GM19455 (cell line): ENCODE data around the gene OPALIN.
A peak's percentile ranks its signal among the peaks of the same experiment; 100 is the strongest.
"Not testable (repeated sequence)": the region's sequence is repeated elsewhere in the genome, so short reads cannot be mapped to it uniquely, and the experiment has no call there.

Source experiments
- ATAC-seq: cut with Tn5 transposase; IDR thresholded peaks from one replicate; pipeline ENCODE4 v1.9.1; 2021; ENCODE audit not compliant: unreplicated experiment

OPALIN gene

DNA sequence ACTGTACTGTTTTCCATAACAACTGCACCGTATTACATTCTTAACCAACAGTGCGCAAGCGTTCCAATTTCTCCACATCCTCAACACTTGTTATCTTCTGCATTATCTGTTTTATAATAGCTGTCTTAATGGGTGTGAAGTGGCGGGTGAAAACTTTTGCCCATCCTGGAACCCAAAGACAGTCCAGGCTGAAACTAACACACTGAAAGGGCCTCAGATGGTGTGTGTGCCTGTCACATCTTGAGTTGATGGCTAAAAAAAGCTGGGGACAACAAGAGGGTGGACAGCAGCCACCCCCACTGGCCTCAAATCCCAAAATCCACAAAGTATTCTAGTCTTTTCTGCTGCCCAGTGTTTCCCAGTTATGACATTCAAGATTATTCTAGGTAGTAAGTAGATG is 19.4 kb downstream of the OPALIN start:
- no peak for ATAC-seq

DNA sequence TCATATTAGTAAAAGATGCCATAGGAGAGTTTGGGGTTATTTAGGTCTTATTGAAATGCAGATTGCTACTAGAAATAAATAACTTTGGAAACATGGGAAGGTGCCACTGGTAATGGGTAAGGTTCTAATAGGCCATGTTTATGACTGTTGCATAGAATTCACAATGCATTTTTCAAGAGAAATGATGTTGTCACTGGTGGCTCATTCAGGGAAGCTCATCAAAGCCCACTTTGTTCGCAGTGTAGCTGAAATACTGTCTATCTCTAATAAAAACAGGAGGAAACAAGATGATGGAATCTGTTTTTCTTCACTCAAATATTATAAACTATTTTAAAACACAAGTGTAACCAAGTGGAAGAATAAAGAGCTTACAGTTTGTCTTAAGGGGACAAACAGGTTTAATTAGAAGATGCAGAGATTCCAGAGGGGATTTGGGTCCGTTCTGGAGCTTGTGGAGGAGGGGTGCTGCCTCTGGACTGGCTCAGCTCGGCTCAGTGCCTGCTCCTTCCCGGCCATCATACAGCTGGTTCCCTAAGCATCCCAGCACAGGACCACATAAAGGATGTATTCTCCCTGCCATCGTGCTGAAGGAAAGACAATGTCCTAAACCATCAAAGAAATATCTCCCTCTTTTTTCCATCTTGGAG is 20.4 kb downstream of the OPALIN start:
- no peak for ATAC-seq

DNA sequence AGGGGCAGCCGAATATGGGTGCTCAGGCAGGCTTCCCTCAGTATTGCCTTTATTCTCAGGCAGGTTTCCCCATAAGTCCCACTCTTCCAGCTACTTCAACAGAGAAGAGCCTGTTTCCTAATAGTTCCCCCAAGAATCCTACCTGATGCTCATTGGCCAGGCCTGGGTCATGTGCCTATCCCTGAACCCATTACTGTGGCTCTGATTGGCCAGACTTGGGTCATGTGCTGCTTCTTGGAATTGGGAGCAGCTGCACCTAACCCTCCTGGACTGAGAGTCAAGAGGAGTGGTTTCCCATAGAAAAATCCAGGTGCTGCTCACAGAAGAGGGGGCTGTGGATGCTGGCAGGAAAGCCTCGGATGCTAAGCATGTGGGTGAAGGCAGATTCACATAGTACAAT is 21.7 kb downstream of the OPALIN start:
- no peak for ATAC-seq

DNA sequence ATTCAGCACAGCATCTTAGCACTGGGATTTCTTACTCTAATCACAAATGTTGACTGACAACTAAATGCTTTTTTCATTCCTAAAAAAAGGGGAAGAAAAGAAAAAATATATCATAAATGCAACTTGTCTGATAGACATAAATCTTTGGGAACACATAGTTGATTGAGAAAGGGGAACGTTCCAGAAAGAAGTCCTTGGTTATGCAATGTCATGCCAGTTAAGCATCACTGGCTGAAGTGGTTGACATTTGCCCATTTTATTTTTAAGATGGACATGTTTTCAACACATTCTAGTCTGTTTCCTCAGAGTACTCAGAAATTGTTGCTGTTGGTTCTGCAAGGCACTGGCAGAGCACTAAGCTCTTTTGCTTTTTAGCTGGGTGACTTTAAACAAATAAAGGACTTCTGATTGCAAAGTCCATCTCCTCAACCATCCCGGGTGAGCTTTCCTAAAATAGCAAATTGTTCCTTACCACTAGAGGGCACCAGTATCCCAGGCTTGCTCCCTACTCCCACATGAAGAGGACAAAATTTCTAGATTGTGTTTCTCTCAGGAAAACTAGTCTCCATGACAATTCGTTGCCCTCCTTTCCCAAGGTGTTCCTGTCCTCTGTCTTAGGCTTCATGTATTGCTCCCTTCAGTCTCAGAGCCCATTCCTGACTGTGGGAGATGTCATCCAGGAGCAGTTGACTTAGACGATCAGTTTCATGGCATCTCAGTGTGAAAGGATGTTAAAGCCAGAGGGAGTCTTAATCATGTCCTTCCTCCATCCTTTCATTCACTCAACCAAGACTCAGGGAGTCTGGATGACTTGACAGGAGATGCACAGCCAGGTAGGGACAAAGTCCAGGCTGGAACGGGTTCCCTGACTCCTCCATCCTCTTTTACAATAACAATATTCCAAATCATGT is 23.9 kb downstream of the OPALIN start:
- no peak for ATAC-seq

DNA sequence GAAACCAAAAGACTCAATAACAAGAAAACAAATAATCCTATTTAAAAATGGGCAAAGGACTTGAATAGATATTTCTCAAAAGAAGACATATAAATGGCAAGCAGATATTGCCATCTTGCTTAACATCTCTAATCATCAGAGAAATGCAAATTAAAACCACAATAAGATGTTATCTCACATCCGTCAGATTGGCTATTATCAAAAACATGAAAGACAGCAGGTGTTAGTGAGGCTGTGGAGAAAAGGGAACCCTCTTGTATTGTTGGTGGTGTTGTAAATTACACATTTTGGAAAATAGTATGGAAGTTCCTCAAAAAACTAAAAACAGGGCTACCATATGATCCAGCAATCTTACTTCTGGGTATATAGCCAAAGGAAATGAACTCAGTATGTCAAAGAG is 25.7 kb downstream of the OPALIN start:
- ATAC-seq: no peak

DNA sequence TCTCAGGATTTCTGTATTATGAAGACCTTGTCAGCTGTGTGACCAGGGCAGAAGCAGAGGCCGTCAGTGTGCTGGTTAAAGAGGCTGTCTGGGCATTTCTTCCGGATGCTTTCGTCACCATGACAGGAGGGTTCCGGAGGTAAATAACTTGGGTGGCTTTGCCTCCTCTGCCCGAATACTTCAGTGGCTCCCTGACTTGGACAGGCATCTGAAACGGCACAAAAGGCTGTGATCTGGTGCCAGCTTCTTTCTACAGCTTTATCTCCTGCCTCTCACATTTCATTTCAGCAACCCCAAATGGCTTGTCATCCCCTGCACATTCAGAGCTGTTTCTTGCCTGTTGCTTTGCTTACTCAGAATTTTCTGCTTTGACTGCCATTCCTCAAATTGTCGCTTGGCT is 31.3 kb downstream of the OPALIN start:
- no peak for ATAC-seq

DNA sequence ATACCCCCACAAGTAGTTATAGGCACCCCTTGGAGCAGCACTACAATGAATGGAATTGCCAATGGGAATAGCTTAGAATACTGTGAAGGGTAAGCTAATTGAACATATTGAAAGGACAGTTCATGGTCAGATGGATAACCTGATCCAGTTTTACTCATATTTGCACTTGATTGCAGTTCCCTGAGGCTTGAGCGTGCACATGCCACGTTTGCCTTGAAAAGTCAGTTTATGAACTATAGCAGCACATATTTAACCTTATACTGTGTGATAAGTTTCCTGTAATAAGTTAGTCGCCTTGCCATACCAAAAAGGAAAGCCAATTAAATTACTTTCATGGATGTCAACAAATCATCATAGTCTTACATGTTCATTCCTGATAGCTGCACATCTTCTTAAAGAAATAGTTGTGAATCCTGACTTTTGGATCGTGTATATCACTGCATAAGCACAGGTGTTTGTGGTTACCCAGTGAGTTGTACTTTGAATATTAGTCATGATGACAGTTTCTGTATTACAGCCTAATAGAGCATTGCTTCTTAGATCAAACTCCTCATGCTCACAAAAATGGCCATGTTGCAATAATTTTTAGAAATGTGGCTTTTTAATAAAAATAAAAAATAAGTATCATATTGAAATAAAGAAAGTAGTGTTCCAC is 33.0 kb downstream of the OPALIN start:
- ATAC-seq: peak; percentile 95

DNA sequence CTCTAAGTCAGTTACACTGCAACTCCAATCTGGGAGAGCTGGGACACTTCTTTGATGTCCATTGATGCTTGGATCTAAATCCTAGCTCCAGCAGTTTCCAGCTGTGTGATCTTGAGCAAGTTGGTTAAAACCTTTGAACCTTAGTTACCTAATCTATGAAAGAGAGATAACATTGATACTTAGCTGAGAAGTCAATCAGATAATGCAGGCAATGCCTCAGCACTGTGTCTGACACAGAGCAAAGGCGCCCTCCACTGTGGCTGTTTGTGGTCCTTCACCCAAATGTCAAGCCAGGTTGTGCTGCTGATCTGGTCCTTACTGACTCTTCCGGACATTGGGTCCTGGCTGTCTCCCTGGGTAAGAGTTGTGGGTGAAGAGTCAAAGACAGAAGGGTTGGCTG is 34.4 kb downstream of the OPALIN start:
- ATAC-seq: no peak

DNA sequence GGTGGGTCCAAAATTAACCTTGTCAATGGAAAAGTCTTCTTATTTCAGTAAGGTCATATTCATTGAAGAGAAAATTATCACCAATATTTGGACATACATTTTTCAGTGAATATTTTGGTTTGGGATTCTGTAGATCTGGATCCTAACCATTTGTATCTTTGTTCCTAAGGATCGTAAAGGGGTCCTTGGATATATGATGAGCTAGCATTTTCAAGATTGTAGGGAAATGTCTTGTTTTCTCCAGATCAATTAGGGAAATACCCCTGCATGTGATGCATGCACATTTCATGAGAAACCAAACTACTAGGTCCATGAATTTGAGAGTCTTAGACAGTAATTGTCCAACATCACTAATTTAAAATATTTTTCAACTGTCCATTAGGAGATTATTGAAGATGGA is 36.5 kb downstream of the OPALIN start:
- ATAC-seq: no peak

DNA sequence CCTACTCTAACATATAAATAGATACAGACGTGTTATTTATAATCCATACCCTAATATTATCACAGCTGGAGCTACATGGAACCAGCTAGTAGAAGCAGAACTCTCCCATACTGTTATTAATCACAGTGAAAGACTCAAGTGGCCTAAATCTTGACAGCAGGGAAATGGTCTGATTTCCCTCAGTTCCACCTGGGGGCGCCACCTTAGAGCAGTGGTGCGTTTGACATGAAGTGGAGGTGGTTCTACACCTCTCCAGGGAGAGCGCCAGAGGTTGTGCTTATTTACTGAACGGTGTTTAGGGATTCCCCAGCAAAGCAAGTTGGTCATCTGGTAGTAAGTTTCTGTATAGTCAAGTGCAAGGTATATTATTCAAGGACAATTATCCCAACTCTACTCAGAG is 37.0 kb downstream of the OPALIN start:
- no peak for ATAC-seq

DNA sequence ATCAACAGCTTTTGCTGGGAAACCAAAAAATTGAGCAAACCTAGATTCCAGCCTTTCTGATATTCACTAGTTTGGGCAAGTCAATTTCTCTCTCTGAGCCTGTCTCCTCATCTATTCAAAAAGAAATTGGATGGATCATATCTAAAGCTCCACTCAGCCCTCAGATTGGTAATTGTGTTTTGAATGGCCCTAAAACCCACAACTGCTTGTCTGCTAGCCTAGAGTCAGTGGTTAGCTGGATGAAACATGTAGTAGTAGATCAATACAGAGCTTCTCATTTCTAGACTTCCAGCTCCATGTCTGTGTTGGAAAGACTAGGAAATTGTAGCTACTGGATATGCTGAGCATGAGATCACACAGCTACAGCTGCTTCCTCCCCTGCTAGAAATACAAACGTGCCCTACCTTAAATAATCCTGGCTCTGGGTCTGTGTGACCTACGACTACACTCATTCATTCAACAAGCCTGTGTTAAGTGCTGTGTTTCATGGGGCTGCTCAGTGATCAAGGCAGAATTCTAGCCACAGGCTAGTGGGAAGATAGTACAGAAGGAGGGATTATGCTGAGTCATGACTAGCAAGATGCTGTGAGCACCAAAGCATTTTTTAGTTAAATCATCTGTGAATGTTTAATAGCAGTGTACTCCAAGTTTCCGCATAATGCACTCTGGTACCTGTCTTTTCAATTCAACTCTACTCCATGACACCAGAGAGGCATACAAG is 38.9 kb downstream of the OPALIN start:
- ATAC-seq: no peak

DNA sequence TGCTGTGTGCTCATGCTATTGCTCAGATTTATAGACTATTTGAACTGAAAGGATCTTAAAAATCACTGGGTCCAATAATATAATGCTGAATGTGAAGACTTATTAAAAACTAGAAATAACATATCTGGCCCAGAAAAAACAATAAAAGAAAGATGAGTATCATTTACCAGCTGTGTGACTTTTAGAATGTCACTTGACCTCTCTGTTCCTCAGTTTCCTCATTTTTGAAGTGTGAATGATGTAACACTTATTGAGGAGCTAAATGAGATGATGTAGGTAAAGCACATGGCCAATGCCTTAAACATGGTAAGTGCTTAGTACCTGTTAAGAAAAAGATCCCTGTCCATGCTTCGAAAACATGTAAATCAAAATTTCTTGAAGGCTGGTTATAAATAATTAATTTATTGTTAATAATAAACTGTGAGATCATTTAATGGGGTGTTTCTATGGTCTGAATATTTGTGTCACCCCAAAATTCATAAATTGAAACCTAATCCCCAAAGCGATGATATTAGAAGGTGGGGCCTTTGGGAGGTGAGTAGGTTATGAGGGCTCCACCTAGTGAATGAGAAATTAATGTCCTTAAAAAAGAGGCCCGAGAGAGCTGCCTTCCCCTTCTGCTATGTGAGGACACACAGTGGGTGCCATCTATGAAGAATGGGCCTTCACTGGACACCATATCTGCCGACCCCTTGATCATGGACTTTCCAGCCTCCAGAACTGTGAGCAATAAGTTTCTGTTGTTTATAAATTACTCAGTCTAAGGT is 41.6 kb downstream of the OPALIN start:
- no peak for ATAC-seq

DNA sequence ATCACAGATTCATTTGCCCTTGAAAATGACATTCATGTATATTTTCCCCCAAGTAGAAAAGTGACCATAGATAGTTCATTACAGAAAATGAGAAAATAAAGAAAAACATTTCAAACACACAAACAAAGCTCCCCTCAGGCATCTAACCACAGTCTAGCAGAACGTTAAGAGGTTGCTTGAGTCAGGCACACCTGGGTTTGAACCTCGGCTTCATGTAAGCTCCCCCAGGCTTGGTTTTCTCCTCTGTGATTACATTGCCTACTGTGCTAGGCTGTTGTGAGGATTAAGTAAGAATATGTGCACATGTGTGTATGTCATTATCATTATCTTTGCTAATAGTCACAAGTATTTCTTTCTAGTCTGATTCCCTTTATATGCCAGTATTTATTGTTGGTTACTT is 45.5 kb downstream of the OPALIN start:
- ATAC-seq: no peak

DNA sequence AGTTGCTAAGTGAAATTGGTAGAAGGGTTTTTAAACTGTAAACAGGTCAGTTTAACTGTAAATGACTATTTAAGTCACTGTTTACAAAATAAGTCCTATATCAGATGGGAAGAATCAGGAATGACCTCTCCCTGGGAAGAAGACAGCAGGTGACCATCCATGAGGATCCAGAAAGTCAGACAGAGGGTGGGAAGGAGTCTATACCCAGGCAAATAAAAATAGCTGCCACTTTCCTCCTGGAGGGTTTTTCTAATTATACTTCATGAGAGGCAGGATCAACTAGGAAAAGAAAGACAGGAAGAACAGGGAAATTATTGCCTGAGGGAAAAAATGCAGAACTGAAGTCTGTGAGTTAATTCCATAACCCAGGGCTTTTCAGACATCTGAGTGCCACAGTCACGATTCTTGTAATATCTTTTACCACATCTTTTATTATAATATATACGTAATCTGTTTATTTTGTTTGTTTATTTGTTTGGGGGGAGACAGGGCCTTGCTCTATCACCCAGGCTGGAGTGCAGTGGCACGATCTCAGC is 47.6 kb downstream of the OPALIN start:
- ATAC-seq: no peak

DNA sequence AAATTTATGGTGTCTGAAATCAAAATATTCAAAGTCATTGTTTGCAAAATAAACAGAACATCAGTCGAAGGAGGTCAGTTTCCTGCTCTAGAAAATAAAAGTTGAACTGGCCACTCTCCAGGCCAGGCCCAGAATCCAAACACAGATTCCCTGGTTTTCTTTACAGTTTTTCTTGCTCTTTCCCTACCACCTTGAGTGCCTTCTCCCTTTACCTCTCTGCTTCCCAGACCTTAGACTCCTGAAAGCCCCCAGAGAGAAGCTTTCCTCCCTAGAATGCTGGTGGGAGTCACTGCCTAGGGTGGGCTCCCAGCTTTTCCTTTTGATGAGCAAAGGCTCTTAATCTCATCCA is 48.5 kb downstream of the OPALIN start:
- ATAC-seq: no peak

DNA sequence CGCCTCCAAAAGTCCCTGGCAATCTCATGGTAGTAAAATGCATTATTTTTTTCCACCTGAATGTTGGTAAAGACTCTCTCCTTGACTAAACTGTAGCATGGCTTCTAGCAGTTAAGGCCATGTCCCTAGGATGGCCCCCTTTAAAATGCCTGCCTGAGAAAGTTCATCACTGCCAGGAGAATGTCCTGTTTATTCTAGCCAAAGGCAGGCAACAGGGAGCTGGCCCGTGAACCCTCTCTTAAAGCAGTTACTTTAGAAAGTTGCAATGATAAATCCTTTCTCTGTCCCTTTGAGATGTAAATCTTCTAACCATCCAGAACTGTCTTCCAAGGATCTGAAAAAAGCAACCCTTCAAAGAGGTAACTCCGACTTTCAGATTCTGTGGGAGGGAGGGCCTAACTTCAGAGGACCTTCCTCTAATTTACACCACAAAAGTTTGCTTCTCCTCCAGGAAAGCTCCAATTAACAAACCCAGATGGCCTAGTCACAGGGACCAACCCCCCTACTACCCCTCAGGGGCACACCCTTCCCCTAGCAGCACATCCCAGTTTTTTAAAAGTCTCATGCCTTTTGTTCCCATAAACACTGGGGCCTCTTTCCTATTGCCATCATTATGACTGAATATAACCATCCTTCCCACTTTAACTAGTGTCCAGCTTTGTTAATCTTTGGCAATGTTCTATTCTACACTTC is 49.0 kb downstream of the OPALIN start:
- no peak for ATAC-seq

DNA sequence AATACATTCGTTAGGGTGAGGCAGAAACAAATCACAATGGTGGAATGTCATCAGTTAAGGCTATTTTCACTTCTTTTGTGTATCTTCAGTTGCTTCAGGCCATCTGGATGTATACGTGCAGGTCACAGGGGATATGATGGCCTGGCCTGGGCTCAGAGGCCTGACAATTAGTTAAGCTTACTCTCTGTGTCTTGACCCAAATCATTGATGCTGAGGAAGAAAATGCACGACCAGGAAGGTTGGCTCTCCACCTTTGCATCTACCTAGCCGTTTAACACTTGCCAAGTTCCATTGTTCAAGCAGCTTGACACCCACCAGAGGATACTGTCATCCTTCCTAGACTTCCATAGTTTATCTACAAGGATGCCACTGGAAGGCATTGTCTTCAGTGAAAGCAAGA is 49.9 kb downstream of the OPALIN start:
- not testable (repeated sequence) for ATAC-seq

DNA sequence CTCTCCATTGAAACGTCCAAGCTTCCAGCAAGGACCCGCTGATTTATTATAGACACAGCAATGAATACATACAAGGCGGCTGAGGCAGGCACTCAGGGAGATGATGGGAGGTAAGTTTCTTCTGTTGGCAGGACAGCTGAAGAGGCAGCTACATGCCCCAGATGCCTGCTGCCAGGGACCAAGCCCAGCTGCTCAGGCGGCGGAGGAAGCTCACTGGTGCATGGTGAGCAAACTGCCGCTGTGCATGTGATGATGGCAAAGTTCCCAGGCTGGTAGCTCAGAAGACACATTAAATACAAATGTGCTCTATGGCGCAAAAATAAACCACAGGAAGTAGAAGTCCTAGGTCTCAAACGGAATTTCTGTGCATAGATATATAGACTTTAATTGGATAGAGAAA is 52.3 kb downstream of the OPALIN start:
- no peak for ATAC-seq

DNA sequence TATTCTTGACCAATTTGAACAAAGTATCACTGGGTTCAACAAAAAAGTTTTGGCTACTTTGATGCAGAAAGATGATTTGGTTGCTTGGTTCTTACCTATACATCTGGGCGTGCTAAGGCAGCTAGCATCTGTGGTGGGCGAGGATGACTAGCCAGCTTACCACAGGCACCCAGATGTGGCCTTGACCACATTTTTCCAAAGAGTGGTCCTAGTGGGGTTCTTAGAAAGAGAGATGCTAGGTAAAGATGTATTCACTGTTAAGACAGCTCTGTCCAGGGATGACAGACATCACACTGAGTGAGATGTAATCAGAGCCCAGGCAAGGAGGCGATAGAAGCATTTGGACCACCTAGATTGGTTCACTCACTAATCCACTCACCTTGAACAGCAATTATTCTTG is 53.8 kb downstream of the OPALIN start:
- no peak for ATAC-seq

DNA sequence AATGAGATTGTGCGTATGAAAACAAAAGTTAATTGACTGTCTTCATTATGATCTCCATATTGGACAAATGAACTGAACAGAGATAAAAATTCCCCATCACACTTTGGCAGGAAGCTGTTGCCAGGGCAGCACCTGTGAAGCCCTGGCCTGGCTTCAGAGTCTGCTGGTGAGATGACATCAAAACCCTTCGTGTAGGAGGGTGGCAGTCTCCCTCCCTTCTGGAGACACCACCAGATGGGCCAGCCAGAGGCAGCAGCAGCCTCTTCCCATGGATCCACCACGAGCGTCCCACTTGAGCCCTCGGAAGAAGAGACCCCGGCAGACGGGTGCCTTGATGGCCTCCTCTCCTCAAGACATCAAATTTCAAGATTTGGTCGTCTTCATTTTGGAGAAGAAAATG is 54.6 kb downstream of the OPALIN start, which contains the start of gene DNTT:
DNTT (plus strand) TSS at position 205 of the 400 bp plus-strand sequence; CDS start at position 269, 64 bp downstream.
- no peak for ATAC-seq
